ENCODE results near the gene FYN.

DNA sequence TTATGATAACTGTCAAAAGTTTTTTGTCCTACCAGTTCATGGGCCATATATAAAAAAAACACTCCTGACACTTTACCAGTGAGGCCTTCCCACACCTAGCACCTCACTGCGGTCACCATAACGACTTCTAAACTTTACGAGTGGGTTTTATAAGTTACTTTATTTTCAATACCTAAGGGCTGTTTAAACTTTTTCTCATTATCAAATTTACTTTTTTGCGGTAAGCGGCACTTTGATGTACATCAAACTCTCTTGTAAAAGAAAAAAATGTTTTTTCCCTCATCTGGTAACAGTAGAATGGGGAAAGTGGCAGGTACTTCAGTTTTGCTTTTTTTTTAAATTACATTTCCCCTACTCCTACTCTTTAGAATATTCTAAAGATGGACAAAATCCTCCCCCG, 36.2 kb downstream of the FYN start:
- TF ChIP-seq, protein P1, sequence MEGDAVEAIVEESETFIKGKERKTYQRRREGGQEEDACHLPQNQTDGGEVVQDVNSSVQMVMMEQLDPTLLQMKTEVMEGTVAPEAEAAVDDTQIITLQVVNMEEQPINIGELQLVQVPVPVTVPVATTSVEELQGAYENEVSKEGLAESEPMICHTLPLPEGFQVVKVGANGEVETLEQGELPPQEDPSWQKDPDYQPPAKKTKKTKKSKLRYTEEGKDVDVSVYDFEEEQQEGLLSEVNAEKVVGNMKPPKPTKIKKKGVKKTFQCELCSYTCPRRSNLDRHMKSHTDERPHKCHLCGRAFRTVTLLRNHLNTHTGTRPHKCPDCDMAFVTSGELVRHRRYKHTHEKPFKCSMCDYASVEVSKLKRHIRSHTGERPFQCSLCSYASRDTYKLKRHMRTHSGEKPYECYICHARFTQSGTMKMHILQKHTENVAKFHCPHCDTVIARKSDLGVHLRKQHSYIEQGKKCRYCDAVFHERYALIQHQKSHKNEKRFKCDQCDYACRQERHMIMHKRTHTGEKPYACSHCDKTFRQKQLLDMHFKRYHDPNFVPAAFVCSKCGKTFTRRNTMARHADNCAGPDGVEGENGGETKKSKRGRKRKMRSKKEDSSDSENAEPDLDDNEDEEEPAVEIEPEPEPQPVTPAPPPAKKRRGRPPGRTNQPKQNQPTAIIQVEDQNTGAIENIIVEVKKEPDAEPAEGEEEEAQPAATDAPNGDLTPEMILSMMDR (conservative IDR thresholded peaks at IDR 0.05; ENCODE audit: low read depth, low read length), result no peak
- TF ChIP-seq POLR2A (IDR thresholded peaks at IDR 0.05; ENCODE audit: low read depth, low read length) (no peak), USF2 (IDR thresholded peaks at IDR 0.05; ENCODE audit: low read depth, low read length) (no peak), MXI1 (IDR thresholded peaks at IDR 0.05; ENCODE audit: borderline replicate concordance, low read depth, low read length) (no peak), CEBPB (IDR thresholded peaks at IDR 0.05; ENCODE audit: low read depth, low read length) (no peak), MAFK (IDR thresholded peaks at IDR 0.05; ENCODE audit: low read depth, low read length) (no peak), NFE2L2 (IDR thresholded peaks at IDR 0.05; ENCODE audit: low read depth, low read length) (no peak), MAZ (IDR thresholded peaks at IDR 0.05; ENCODE audit: borderline replicate concordance, low read depth, low read length) (no peak), ELK1 (IDR thresholded peaks at IDR 0.05; ENCODE audit: borderline replicate concordance, low read depth, low read length) (no peak), SMC3 (IDR thresholded peaks at IDR 0.05; ENCODE audit: low read depth, low read length) (no peak), RFX5 (IDR thresholded peaks at IDR 0.05; ENCODE audit: low read depth, low read length) (no peak)

Data from IMR-90 (cell line).